AG04450 (cell line): ENCODE results near the gene OXTR. TPM values are rescaled to one million over a fixed set of nuclear protein-coding genes. Genes with fewer than 3 reads are reported as not detected.

Experiments
- CTCF ChIA-PET: fragments of 300-600, 350-600 bp; formaldehyde crosslinking; extraction: SDS; loops from one replicate; lab custom pipeline; 2022; ENCODE audit warnings: antibody characterized with exemption, inconsistent platforms; lab: Charles Lee
- POLR2A ChIA-PET: fragments of 350-600 bp; formaldehyde crosslinking; extraction: SDS; loops from one replicate; lab custom pipeline; 2021; ENCODE audit warnings: antibody characterized with exemption, inconsistent platforms; lab: Yijun Ruan, JAX
- DNase-seq: peaks from one replicate; pipeline ENCODE4 v3.0.0-alpha.2; 2011; ENCODE audit warnings: low read depth, low spot score
- H3K27ac ChIP-seq: one replicate; pipeline ENCODE4 v1.5.1; 2012; ENCODE audit warnings: low read depth, low read length, control low read depth
- H3K27me3 ChIP-seq: one replicate; pipeline ENCODE4 v1.6.0; 2012; ENCODE audit warnings: low read length; ENCODE audit not compliant: control insufficient read depth, insufficient read depth
- H3K4me3 ChIP-seq: 2 replicates; pipeline ENCODE4 v1.5.1; 2011; ENCODE audit warnings: mild to moderate bottlenecking, low read depth, low read length, control low read depth
- H3K9me3 ChIP-seq: 2 replicates; pipeline ENCODE4 v1.5.1; 2012; ENCODE audit warnings: low read length; ENCODE audit not compliant: control insufficient read depth, insufficient read depth
- polyA plus RNA-seq: library from polyadenylated mRNA; depleted of rRNA; stranded (reverse); fragments of >200 nt; gene quantifications from 2 replicates; pipeline ENCODE4 v1.2.3, GENCODE V29; 2011
- TF ChIP-seq, protein P1 (sequence below): IDR thresholded peaks from 2 replicates; pipeline ENCODE4 v1.5.1; 2011; ENCODE audit warnings: low read depth, low read length, control low read depth, inconsistent platforms

Gene OXTR
- polyA plus RNA-seq, 1 experiment, result 58.7 TPM

DNA sequence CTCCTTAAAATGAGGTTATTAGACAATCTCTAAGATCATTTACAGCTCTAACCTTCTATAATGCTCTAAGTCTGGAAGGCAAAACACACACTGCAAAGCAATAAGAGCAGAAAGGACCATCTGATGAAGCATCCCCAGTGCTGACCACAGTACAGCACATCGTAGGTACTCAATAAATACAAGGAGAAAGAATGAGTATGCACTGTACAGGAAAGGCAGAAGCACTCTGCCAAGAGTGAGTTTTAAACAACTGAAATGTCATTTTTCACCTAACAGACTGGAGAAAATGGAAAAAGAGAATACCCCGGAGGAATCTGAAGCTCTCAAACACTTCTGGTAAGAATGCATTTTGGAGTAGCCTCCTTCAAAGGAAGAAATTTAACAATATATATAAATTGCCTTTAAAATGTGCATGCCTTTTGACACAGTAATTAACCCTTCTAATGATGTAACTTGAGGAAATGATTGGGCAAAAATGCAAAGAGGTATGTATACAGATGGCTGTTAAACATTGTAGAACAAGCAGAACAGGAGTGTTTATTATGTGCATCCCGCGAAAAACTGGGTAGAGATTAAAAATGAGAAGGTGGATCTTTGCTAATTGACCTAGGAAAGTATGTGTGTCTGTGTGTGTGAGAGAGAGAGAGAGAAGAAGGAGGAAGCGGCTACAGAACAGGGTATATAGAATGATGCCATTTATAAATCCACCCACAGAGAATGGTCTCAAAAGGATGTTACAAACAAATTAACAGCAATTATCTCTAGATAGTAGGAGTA lies 8.0 kb upstream of the OXTR start:
- DNase-seq, result no peak
- ChIA-PET CTCF (interaction anchor here (2.3 kb wide), 1 partner anchor 8 kb away, joined by 16 read pairs; the partner anchor contains the start of gene OXTR), POLR2A (no interaction called here)
- H3K4me3 ChIP-seq, result no peak overlapping the region
- no peaks in the 10 kb centered on the region for H3K9me3 ChIP-seq
- no peaks in the 10 kb centered on the region for H3K27me3 ChIP-seq
- peak overlapping the region; percentile 88 for H3K27ac ChIP-seq
- TF ChIP-seq, protein P1, sequence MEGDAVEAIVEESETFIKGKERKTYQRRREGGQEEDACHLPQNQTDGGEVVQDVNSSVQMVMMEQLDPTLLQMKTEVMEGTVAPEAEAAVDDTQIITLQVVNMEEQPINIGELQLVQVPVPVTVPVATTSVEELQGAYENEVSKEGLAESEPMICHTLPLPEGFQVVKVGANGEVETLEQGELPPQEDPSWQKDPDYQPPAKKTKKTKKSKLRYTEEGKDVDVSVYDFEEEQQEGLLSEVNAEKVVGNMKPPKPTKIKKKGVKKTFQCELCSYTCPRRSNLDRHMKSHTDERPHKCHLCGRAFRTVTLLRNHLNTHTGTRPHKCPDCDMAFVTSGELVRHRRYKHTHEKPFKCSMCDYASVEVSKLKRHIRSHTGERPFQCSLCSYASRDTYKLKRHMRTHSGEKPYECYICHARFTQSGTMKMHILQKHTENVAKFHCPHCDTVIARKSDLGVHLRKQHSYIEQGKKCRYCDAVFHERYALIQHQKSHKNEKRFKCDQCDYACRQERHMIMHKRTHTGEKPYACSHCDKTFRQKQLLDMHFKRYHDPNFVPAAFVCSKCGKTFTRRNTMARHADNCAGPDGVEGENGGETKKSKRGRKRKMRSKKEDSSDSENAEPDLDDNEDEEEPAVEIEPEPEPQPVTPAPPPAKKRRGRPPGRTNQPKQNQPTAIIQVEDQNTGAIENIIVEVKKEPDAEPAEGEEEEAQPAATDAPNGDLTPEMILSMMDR, result no peak

DNA sequence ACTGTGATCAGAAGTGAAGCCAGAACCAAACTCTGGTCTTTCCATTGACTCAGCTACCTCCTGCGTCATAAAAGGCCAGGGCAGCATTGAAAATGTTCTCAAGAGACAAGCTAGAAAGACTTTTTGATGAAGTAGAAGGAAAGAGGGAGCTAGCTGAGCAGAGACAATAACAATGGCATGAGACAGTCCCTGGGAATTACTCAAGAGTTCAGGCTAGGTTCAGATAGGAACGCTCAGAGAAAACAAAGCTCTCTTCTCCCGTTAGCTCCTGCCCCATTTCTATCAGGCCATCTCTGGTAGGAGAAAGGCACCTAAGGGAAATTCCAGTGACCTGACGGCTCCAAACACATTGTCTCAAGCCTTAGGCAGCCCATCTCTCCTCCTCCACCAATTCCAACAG lies 7.0 kb upstream of the OXTR start:
- ChIA-PET POLR2A (interaction anchor here (0.6 kb wide), 1 partner anchor 319 kb away, joined by 3 read pairs; no protein-coding TSS in a partner anchor), CTCF (interaction anchor here (0.9 to 2.3 kb wide), 2 partner anchors 7 to 193 kb away, joined by 3 to 16 read pairs; partner anchors contain the start of gene OXTR)
- no peaks in the 10 kb centered on the region for H3K27me3 ChIP-seq
- no peaks in the 10 kb centered on the region for H3K9me3 ChIP-seq
- TF ChIP-seq, protein P1, result no peak
- peak overlapping the region; percentile 88 for H3K27ac ChIP-seq
- H3K4me3 ChIP-seq, result no peak overlapping the region
- peak; percentile 68 for DNase-seq

DNA sequence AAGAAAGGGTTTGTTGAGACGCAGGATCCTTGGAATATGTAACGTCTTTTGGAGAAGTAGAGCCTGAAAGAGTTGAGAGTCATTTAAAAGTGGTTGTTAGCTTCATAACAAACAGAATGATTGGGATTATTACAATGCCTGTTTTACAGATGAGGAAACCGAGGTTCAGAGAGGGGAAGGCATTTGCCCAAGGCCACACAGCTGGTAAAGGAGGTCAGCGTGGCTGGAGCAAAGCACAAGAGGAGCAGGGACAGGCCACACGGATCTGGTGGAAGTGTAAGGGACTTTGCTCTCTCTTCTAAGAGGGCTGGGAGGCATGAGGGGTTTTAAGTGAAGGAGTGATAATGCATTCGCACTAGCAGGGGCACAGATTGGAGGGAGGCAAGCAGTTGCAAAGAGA lies 6.2 kb upstream of the OXTR start:
- DNase-seq, result no peak
- no peak overlapping the region for H3K4me3 ChIP-seq
- TF ChIP-seq, protein P1, result no peak
- H3K9me3 ChIP-seq, result no peaks in the 10 kb centered on the region
- POLR2A ChIA-PET, result no interaction called here
- CTCF ChIA-PET, result interaction anchor here (0.6 to 0.9 kb wide), 3 partner anchors 192 to 1157 kb away, joined by 3 read pairs; no protein-coding TSS in a partner anchor
- H3K27ac ChIP-seq, result peak overlapping the region; percentile 88
- H3K27me3 ChIP-seq, result no peaks in the 10 kb centered on the region

DNA sequence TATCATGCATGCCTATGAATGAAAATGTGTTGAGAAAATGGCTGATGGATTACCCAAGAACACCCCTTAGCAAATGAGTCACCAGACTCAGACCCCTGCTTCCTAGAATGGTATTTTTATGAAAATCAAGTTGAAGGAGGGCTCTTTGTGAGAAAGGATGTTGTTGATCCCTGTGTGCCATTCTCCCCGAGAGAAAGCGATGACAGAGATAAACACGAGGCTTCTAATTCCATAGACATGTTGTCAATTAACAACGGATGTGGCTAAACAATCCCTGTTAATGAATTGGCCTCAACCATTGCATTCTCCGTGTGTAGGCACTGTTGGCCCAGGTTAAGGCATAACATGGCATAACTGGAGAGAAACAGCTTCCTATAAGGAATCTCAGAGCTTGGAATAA lies 5.8 kb upstream of the OXTR start:
- DNase-seq, result no peak
- no peaks in the 10 kb centered on the region for H3K27me3 ChIP-seq
- no peak overlapping the region for H3K4me3 ChIP-seq
- ChIA-PET POLR2A (no interaction called here), CTCF (interaction anchor here (0.6 kb wide), 1 partner anchor 1157 kb away, joined by 3 read pairs; no protein-coding TSS in a partner anchor)
- TF ChIP-seq, protein P1, result no peak
- no peak overlapping the region for H3K27ac ChIP-seq
- no peaks in the 10 kb centered on the region for H3K9me3 ChIP-seq

DNA sequence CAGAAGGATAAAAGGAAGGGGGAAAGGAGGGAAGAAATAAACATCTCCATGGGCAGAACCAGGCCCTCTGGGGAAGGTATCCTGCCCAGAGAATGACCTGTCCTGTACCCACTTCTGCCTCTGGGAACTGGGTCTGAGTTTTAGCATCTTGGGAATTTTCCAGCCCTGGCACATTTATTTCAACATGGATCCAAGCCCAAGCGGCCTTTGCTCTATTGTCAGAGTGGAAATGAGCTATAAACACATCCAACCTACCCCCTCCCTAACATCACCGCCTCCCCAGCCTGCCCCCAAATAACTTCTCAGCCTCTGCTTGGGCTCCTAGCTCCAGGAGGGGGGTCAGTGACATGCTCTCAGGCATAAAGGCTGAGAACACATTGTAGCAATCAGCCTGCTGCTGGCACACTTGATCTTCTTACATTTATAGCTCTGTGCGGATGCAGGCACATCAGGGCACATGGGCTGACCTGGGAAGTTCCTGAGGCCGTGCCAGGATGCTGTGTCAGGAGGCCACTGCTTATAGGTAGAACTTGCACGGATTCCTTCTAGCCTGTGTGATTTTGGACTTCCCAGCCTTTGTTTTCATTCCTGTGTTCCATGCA lies 4.6 kb upstream of the OXTR start:
- POLR2A ChIA-PET, result no interaction called here
- Histone ChIP-seq H3K27me3 (no peaks in the 10 kb centered on the region), H3K9me3 (no peaks in the 10 kb centered on the region), H3K4me3 (no peak overlapping the region), H3K27ac (no peak overlapping the region)
- CTCF ChIA-PET, result no interaction called here
- TF ChIP-seq, protein P1, result no peak
- no peak for DNase-seq
